Erythroblast (primary cell): Measurements from ENCODE around the gene S100A3.

Experiments used
- GATA1 ChIP-seq: IDR thresholded peaks from 2 replicates; pipeline ENCODE4 v1.6.1; 2011; ENCODE audit warnings: low read depth, mild to moderate bottlenecking, control low read depth, low read length, moderate library complexity
- POLR2A ChIP-seq: IDR thresholded peaks from 2 replicates; pipeline ENCODE4 v1.6.1; 2011; ENCODE audit warnings: mild to moderate bottlenecking, low read length

- TF ChIP-seq POLR2A (no peak), GATA1 (no peak)
Measured at GRCh38 chr1:153586347-153586746, 37.3 kb upstream of the S100A3 start.
